Measurements from ENCODE around the gene KIF13A. TPM values are rescaled to one million over a fixed set of nuclear protein-coding genes. Genes with fewer than 3 reads are reported as not detected.
"Not testable (repeated sequence)": the region's sequence is repeated elsewhere in the genome, so short reads cannot be mapped to it uniquely, and the experiment has no call there.

Gene KIF13A
- polyA plus RNA-seq, 10 donors = 25.2 to 40.8 (median 32.6) TPM

GRCh38 chr6:17904491-17905120 is 82.8 kb downstream of the KIF13A start:
- no peak for DNase-seq

- no peak for DNase-seq
These were observed 84.5 kb downstream of the KIF13A start for GRCh38 chr6:17902974-17903373.

GRCh38 chr6:17901493-17901892 is 85.9 kb downstream of the KIF13A start:
- DNase-seq = no peak

- DNase-seq = no peak
These were observed 87.4 kb downstream of the KIF13A start for GRCh38 chr6:17900011-17900410.

- no peak for DNase-seq
These were observed 87.9 kb downstream of the KIF13A start for GRCh38 chr6:17899491-17899890.

- no peak for DNase-seq
These were observed 89.8 kb downstream of the KIF13A start for GRCh38 chr6:17897681-17898080.

- DNase-seq = no peak
These were observed 92.5 kb downstream of the KIF13A start for GRCh38 chr6:17894905-17895304.

GRCh38 chr6:17894191-17894590 is 93.2 kb downstream of the KIF13A start:
- DNase-seq = no peak

GRCh38 chr6:17892097-17892686 is 95.2 kb downstream of the KIF13A start:
- DNase-seq = no peak

GRCh38 chr6:17890309-17890708 is 97.1 kb downstream of the KIF13A start:
- no peak for DNase-seq

GRCh38 chr6:17889777-17890176 is 97.7 kb downstream of the KIF13A start:
- DNase-seq = not testable (repeated sequence)

GRCh38 chr6:17886891-17887290 is 100.5 kb downstream of the KIF13A start:
- no peak for DNase-seq

GRCh38 chr6:17885889-17886576 is 101.4 kb downstream of the KIF13A start:
- no peak for DNase-seq

GRCh38 chr6:17884498-17885478 is 102.6 kb downstream of the KIF13A start:
- no peak for DNase-seq

GRCh38 chr6:17883665-17884497 is 103.6 kb downstream of the KIF13A start:
- no peak for DNase-seq

GRCh38 chr6:17881085-17881858 is 106.2 kb downstream of the KIF13A start:
- no peak for DNase-seq

- DNase-seq = peak in 2 of 3 donors; percentile 58 to 88
These were observed 108.3 kb downstream of the KIF13A start for GRCh38 chr6:17879184-17879583.

GRCh38 chr6:17878734-17879133 is 108.7 kb downstream of the KIF13A start:
- DNase-seq = no peak

GRCh38 chr6:17877895-17878440 is 109.5 kb downstream of the KIF13A start:
- DNase-seq = no peak
